Measurements from ENCODE around the gene CLDN6.

Gene CLDN6

DNA sequence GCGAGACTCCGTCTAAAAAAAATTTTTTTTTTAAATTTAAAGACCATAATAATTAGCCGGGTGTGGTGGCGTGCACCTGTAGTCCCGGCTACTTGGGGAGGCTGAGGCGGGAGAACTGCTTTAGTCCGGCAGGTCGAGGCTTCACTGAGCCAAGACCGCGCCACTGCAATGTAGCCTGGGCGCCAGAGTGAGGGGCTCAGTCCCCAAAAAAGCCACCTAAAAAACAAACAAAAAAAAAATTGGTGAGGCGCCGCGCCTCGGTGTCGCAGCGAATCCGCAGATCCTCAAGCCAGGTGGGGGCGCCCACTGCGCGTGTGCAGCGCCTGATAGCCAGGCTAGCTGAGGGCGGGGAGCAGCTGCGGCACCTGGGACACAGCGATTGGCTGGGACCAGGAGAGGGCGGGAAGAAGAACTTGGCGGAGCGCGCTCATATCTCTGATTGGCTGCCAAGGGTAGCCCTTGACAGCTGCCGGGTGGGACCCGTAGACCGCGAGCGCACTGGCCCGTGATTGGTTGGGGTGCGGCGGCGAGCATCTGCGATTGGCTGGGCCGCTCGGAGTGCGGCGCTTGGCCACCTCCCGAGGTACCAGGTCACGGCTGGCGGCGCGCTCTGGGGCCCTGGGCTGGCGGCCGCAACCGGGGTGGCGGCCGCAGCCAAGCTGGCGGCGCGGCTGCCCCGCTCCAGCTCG lies 14.3 kb downstream of the CLDN6 start:
- Histone ChIP-seq H3K27ac (ENCODE audit: insufficient read depth, low read depth, low read length, poor library complexity, severe bottlenecking) (no peak overlapping the region), H3K9me3 (ENCODE audit: control insufficient read depth, low read length) (no peaks in the 10 kb centered on the region), H3K4me1 (ENCODE audit: control insufficient read depth, insufficient read depth, low read length) (peaks cover 18% of the 10 kb centered on the region), H3K36me3 (ENCODE audit: control insufficient read depth, insufficient read depth, low read length) (no peaks in the 10 kb centered on the region), H3K27me3 (ENCODE audit: control insufficient read depth, insufficient read depth, low read length, poor library complexity, severe bottlenecking) (peaks cover 41% of the 10 kb centered on the region), H3K4me3 (ENCODE audit: insufficient read depth, low read depth, low read length) (no peak overlapping the region)
- 10 to 11% methylated on average over 58 of the region's 58 CpGs for WGBS, 2 experiments

DNA sequence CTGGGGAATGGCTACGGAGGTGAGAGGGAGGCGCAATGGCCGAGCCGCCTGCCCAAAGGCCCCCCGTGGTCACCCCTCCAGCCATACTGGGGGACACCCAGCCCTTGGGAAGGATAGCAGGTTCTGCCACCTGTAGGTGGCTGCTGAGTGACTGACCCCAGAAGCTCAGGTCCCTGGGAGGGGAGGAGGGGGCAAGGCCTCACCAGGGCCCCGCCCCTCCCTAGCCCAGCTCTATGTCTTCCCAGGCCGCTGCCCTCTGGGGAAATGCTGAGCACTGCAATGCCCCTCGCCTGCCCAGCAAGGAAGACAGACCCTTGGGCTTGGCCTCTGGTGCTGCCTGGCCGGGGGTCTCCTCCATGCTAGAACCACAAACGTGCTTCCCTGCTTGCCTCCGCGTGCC lies 16.7 kb downstream of the CLDN6 start:
- Histone ChIP-seq H3K4me3 (ENCODE audit: insufficient read depth, low read depth, low read length) (no peak overlapping the region), H3K27me3 (ENCODE audit: control insufficient read depth, insufficient read depth, low read length, poor library complexity, severe bottlenecking) (peaks cover 17% of the 10 kb centered on the region), H3K27ac (ENCODE audit: insufficient read depth, low read depth, low read length, poor library complexity, severe bottlenecking) (no peak overlapping the region), H3K4me1 (ENCODE audit: control insufficient read depth, insufficient read depth, low read length) (peaks cover 4% of the 10 kb centered on the region), H3K36me3 (ENCODE audit: control insufficient read depth, insufficient read depth, low read length) (no peaks in the 10 kb centered on the region), H3K9me3 (ENCODE audit: control insufficient read depth, low read length) (no peaks in the 10 kb centered on the region)
- WGBS, 2 experiments = 75 to 76% methylated on average over 12 of the region's 12 CpGs

DNA sequence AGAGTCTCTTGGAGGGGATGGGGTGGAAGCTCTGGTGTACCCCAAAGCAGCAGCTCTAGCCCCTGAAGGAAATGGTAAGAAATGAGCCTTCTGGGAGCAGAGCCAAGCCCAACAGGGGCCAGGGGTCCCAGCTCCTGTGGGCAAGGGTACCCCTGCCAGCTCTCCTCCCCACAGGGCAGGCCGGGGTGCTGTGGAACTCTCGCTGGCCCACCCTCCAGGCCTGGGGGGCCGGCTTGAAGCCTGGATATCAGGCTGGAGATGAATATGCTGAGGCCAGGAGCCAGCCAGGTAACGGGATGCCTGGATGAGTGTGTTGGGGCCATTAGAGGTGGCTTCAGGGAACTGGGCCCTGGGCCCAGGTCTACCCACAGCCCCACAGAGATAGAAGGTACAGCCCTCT lies 17.4 kb downstream of the CLDN6 start:
- Histone ChIP-seq H3K27ac (ENCODE audit: insufficient read depth, low read depth, low read length, poor library complexity, severe bottlenecking) (no peak overlapping the region), H3K4me3 (ENCODE audit: insufficient read depth, low read depth, low read length) (no peak overlapping the region), H3K27me3 (ENCODE audit: control insufficient read depth, insufficient read depth, low read length, poor library complexity, severe bottlenecking) (peaks cover 10% of the 10 kb centered on the region), H3K9me3 (ENCODE audit: control insufficient read depth, low read length) (no peaks in the 10 kb centered on the region), H3K4me1 (ENCODE audit: control insufficient read depth, insufficient read depth, low read length) (peaks cover 4% of the 10 kb centered on the region), H3K36me3 (ENCODE audit: control insufficient read depth, insufficient read depth, low read length) (no peaks in the 10 kb centered on the region)
- whole genome bisulfite sequencing, 2 experiments = 86 to 94% methylated on average over 4 of the region's 4 CpGs

DNA sequence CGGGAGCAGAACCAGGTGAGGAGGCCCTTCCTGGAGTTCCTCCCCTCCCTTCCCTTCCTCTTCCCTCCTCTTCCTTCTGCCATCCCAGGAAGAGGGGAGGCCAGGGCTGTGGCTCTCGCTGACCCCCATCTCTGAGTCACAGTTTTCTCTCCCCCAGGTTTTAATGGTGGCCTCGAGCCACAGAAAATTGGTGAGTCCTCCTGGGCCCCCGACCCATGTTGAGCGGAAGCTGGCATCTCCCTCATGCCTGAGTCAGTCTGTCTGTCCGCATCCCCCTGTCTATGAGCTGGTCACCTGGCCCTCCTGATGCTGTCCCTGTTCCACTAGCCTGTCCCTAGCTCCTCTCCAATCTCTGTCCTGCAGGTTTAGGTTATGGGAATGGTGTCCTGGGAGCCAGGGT lies 18.1 kb downstream of the CLDN6 start:
- 93% methylated on average over 6 of the region's 6 CpGs for WGBS, 2 experiments
- peaks cover 3% of the 10 kb centered on the region for H3K4me1 ChIP-seq (ENCODE audit: control insufficient read depth, insufficient read depth, low read length)
- no peak overlapping the region for H3K27ac ChIP-seq (ENCODE audit: insufficient read depth, low read depth, low read length, poor library complexity, severe bottlenecking)
- H3K36me3 ChIP-seq (ENCODE audit: control insufficient read depth, insufficient read depth, low read length) = no peaks in the 10 kb centered on the region
- no peaks in the 10 kb centered on the region for H3K9me3 ChIP-seq (ENCODE audit: control insufficient read depth, low read length)
- H3K4me3 ChIP-seq (ENCODE audit: insufficient read depth, low read depth, low read length) = no peak overlapping the region
- peaks cover 4% of the 10 kb centered on the region for H3K27me3 ChIP-seq (ENCODE audit: control insufficient read depth, insufficient read depth, low read length, poor library complexity, severe bottlenecking)

DNA sequence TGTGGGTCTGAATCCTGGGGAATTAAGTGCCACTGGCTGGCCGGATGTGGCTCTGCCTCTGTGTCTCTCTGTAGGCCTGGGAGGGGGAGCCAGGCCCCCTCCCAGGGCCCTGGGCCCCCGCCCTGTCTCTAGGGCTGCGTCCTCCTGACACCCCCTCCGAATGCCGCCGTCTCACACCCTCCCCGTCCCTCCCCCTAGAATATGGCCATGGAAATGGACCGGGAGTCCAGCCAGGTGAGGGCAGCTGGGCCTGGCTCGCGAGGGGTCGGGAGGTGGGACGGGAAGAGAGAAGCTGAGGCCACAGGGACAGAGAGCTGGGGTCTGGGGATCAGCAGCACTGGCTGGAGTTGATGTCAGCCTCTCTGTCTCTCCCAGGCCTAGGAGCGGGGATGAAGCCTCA lies 21.7 kb downstream of the CLDN6 start:
- Histone ChIP-seq H3K9me3 (ENCODE audit: control insufficient read depth, low read length) (no peaks in the 10 kb centered on the region), H3K27ac (ENCODE audit: insufficient read depth, low read depth, low read length, poor library complexity, severe bottlenecking) (no peak overlapping the region), H3K36me3 (ENCODE audit: control insufficient read depth, insufficient read depth, low read length) (no peaks in the 10 kb centered on the region), H3K4me1 (ENCODE audit: control insufficient read depth, insufficient read depth, low read length) (no peaks in the 10 kb centered on the region), H3K27me3 (ENCODE audit: control insufficient read depth, insufficient read depth, low read length, poor library complexity, severe bottlenecking) (no peaks in the 10 kb centered on the region), H3K4me3 (ENCODE audit: insufficient read depth, low read depth, low read length) (no peak overlapping the region)
- 83 to 91% methylated on average over 13 of the region's 13 CpGs for WGBS, 2 experiments

DNA sequence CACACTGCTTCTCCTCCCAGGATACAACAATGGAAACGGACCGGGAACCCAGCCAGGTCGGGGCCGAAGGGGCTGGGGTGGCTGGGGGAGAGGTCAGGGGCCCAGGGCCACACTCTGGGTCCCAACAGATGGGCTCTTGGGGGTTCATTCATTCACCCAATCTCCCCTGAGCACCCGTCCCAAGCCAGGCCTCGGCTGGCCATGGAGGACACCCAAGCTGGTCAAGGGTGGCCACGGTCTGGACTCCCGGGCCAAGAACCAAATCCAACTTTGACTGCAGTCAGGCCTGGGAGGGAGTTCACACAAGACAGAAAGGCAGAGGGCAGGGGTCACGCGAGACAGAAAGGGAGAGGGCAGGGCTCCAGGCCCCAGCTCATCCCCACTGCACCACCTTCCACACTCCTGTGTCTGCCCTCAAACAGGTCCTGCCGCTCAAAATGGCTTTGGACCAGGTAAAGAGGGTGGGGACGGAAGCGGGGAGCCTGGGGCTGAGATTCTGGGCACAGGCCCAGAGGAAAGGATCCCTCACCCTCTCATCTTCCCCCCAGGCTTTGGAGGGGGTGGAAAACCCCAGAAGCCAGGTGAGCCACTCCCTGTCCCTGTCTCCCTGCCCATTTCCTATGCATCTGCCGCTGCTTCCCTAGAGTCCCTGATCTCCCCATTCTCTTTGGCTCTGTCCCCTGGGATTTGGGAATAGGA lies 25.5 kb downstream of the CLDN6 start:
- Histone ChIP-seq H3K36me3 (ENCODE audit: control insufficient read depth, insufficient read depth, low read length) (no peaks in the 10 kb centered on the region), H3K9me3 (ENCODE audit: control insufficient read depth, low read length) (no peaks in the 10 kb centered on the region), H3K27me3 (ENCODE audit: control insufficient read depth, insufficient read depth, low read length, poor library complexity, severe bottlenecking) (no peaks in the 10 kb centered on the region), H3K4me3 (ENCODE audit: insufficient read depth, low read depth, low read length) (no peak overlapping the region), H3K27ac (ENCODE audit: insufficient read depth, low read depth, low read length, poor library complexity, severe bottlenecking) (no peak overlapping the region), H3K4me1 (ENCODE audit: control insufficient read depth, insufficient read depth, low read length) (peaks cover 16% of the 10 kb centered on the region)
- WGBS, 2 experiments = 93 to 94% methylated on average over 14 of the region's 14 CpGs

DNA sequence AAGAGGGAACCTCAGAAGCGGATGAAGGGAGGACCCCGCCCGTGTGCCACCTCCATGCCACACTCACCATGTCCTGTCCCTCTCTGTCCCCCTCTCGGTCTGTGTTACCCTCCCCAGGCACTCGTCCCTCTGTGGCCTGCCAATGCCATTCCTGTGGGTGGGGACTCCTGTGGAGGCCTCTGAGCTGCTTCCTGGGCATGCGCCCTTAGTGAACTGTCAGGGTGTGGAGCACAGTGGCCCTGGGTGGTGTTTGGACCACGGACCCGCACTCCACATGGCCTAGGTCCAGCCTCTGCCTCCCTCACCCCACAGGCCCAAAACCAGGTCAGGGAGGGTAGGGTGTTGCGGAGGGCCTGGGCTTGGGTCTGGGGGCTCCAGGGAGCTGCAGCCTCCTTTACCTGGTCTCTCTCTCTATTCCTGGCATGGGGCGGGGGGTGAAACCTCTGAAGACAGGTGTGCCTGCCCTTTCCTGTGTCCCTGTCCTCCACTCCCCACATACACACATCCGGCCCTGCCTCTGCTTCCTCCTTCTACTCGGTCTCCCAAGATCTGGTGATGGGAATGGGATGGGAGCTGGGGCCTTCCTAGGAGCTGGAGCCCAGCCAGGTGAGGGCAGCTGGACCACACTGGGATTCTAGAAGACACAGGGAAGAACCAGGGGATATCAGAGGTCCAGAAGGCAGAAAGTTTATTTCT lies 26.3 kb downstream of the CLDN6 start:
- Histone ChIP-seq H3K4me3 (ENCODE audit: insufficient read depth, low read depth, low read length) (no peak overlapping the region), H3K36me3 (ENCODE audit: control insufficient read depth, insufficient read depth, low read length) (no peaks in the 10 kb centered on the region), H3K4me1 (ENCODE audit: control insufficient read depth, insufficient read depth, low read length) (peaks cover 19% of the 10 kb centered on the region), H3K27ac (ENCODE audit: insufficient read depth, low read depth, low read length, poor library complexity, severe bottlenecking) (no peak overlapping the region), H3K9me3 (ENCODE audit: control insufficient read depth, low read length) (no peaks in the 10 kb centered on the region), H3K27me3 (ENCODE audit: control insufficient read depth, insufficient read depth, low read length, poor library complexity, severe bottlenecking) (no peaks in the 10 kb centered on the region)
- WGBS, 2 experiments = 89 to 90% methylated on average over 12 of the region's 12 CpGs

DNA sequence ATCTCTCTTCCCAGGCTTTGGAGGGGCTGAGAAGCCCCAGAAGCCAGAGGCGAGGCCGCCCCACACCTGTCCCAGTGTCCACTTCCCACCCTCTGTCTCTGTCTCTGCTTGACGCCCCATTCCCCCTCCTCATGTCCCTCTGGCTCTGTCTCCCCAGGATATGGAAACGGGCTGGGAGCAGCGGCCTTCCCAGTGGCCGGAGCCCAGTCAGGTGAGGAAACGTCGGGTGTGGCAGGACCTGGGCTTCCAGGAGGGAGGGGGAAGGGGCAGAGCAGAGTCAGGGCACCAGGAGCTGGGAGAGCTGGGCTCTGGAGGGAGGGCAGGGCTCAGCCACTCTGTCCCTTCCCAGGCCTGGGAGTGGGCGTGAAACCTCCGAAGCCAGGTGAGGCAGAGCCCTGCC lies 27.1 kb downstream of the CLDN6 start:
- Histone ChIP-seq H3K4me3 (ENCODE audit: insufficient read depth, low read depth, low read length) (no peak overlapping the region), H3K27ac (ENCODE audit: insufficient read depth, low read depth, low read length, poor library complexity, severe bottlenecking) (no peak overlapping the region), H3K27me3 (ENCODE audit: control insufficient read depth, insufficient read depth, low read length, poor library complexity, severe bottlenecking) (no peaks in the 10 kb centered on the region), H3K36me3 (ENCODE audit: control insufficient read depth, insufficient read depth, low read length) (no peaks in the 10 kb centered on the region), H3K9me3 (ENCODE audit: control insufficient read depth, low read length) (no peaks in the 10 kb centered on the region), H3K4me1 (ENCODE audit: control insufficient read depth, insufficient read depth, low read length) (peaks cover 19% of the 10 kb centered on the region)
- WGBS, 2 experiments = 76 to 77% methylated on average over 10 of the region's 10 CpGs

DNA sequence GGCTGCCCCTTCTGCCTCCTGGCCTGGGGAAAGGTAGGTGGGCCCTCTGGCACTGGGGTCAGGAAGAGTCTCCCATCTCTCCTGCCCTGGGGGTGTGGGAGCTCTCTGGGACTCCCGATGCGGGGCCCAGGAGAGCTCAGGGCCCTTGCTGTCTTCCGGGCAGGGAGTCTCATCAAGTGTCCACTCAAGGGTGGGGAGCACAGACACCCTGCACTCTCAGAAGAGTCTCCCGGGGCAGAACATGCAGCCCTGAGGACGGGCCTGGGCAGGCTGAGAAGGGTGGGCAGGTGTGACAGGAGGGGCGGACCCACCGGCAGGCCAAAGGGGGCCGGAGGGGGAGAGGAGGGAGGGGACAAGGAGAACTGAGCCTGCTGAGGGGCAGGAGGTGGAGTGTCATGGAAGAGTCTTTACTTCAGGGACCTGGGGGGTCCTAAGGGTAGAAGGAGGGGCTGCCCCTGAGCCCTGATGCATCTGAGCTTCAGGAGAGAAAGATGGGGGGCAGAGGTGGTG lies 29.3 kb downstream of the CLDN6 start:
- WGBS, 2 experiments = 66 to 69% methylated on average over 8 of the region's 8 CpGs
- H3K4me1 ChIP-seq (ENCODE audit: control insufficient read depth, insufficient read depth, low read length) = peaks cover 19% of the 10 kb centered on the region
- no peaks in the 10 kb centered on the region for H3K36me3 ChIP-seq (ENCODE audit: control insufficient read depth, insufficient read depth, low read length)
- no peaks in the 10 kb centered on the region for H3K9me3 ChIP-seq (ENCODE audit: control insufficient read depth, low read length)
- no peaks in the 10 kb centered on the region for H3K27me3 ChIP-seq (ENCODE audit: control insufficient read depth, insufficient read depth, low read length, poor library complexity, severe bottlenecking)
- no peak overlapping the region for H3K27ac ChIP-seq (ENCODE audit: insufficient read depth, low read depth, low read length, poor library complexity, severe bottlenecking)
- H3K4me3 ChIP-seq (ENCODE audit: insufficient read depth, low read depth, low read length) = no peak overlapping the region

DNA sequence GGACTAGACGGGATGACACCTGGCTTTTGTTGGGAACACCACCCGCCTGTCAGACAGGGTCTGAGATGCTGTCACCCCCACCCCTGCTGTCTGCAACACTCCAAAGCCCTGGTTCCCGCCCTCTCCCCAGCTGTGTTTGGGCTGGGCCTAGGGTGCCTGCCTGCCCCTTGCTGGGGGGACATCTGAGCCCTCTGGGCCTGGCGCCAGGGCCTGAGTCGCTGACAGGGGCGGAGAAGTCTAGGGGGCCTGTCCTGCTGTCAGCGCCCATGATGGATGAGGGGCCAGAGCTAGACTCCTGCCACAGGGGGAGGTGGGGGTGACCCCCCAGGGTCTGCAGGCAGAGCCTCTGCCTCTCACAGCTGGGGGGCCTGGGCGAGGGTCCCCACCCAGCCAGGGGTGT lies 30.1 kb downstream of the CLDN6 start:
- Histone ChIP-seq H3K27me3 (ENCODE audit: control insufficient read depth, insufficient read depth, low read length, poor library complexity, severe bottlenecking) (no peaks in the 10 kb centered on the region), H3K9me3 (ENCODE audit: control insufficient read depth, low read length) (no peaks in the 10 kb centered on the region), H3K36me3 (ENCODE audit: control insufficient read depth, insufficient read depth, low read length) (no peaks in the 10 kb centered on the region), H3K4me1 (ENCODE audit: control insufficient read depth, insufficient read depth, low read length) (peaks cover 19% of the 10 kb centered on the region), H3K27ac (ENCODE audit: insufficient read depth, low read depth, low read length, poor library complexity, severe bottlenecking) (no peak overlapping the region), H3K4me3 (ENCODE audit: insufficient read depth, low read depth, low read length) (no peak overlapping the region)
- 60 to 70% methylated on average over 8 of the region's 8 CpGs for WGBS, 2 experiments
